ENCODE measurements around the gene TTLL11. TPM values are rescaled to one million over a fixed set of nuclear protein-coding genes. Genes with fewer than 3 reads are reported as not detected.

Gene TTLL11
- total RNA-seq, 4 donors from 2014 or later = 20.5 to 41.3 (median 27.6) TPM

DNA sequence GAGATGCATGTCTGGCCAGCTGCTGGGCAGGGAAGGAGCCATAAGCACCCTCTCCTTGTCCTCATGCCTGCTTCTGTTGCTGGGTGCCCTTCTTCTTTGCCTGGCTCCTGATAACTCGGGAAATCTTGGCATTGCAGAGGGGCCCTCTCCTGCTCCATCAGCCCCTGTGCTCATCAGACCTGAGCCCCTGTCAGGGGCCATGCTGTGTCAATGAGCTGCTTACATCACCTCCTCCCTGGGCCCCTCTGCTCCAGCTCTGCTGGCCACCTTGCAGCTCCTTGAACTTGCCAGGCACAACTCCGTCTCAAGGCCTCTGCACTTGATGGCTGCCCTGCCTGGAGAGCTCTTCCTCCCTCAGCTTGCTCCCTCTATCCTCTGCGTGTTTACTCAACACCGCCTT, 194.3 kb downstream of the TTLL11 start:
- no peak overlapping the region for H3K27ac ChIP-seq (replicated peaks in 1 of 4)
- H3K4me1 ChIP-seq = peaks cover 3 to 12% (median 9%) of the 10 kb centered on the region in 4 donors
- TF ChIP-seq, protein P1, sequence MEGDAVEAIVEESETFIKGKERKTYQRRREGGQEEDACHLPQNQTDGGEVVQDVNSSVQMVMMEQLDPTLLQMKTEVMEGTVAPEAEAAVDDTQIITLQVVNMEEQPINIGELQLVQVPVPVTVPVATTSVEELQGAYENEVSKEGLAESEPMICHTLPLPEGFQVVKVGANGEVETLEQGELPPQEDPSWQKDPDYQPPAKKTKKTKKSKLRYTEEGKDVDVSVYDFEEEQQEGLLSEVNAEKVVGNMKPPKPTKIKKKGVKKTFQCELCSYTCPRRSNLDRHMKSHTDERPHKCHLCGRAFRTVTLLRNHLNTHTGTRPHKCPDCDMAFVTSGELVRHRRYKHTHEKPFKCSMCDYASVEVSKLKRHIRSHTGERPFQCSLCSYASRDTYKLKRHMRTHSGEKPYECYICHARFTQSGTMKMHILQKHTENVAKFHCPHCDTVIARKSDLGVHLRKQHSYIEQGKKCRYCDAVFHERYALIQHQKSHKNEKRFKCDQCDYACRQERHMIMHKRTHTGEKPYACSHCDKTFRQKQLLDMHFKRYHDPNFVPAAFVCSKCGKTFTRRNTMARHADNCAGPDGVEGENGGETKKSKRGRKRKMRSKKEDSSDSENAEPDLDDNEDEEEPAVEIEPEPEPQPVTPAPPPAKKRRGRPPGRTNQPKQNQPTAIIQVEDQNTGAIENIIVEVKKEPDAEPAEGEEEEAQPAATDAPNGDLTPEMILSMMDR (IDR thresholded peaks at IDR 0.05) = no peak
- TF ChIP-seq POLR2AphosphoS5 (IDR thresholded peaks at IDR 0.05) (no peak), POLR2A (IDR thresholded peaks at IDR 0.05; ENCODE audit: low read depth) (no peak), EP300 (IDR thresholded peaks at IDR 0.05) (no peak)
- H3K9me3 ChIP-seq = no peaks in the 10 kb centered on the region
- no peak for DNase-seq (ENCODE audit: extremely low spot score)
- no peaks in the 10 kb centered on the region for H3K27me3 ChIP-seq
- no peaks in the 10 kb centered on the region for H3K36me3 ChIP-seq
- no peak overlapping the region for H3K4me3 ChIP-seq
- intact Hi-C loops (cut with DNase I) = no loop called here
- WGBS = 95% methylated on average over 4 of the region's 4 CpGs

DNA sequence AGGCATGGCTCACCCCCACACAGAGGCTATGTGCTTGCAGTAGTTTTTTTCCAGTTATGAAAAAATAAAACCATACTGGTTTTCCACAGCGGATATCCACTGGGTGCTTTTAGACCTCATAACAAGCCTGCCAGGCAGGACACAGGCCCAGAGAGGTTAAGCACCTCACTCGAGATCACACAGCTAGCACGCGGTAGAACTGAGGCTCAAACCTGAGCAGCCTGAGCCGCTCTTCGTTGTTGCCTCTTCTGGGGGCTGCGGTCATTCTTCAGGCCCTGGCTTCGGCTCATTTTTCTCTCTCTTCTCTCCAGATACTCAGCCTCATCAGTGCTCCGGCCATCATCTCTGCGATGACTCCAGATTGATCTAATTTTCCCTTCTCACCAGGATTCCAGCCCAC, 196.0 kb downstream of the TTLL11 start:
- H3K4me3 ChIP-seq = no peak overlapping the region
- H3K9me3 ChIP-seq = no peaks in the 10 kb centered on the region
- 93% methylated on average over 10 of the region's 10 CpGs for WGBS
- H3K36me3 ChIP-seq = no peaks in the 10 kb centered on the region
- DNase-seq (ENCODE audit: extremely low spot score) = no peak
- H3K4me1 ChIP-seq = peaks cover 3 to 12% (median 9%) of the 10 kb centered on the region in 4 donors
- intact Hi-C loops (cut with DNase I) = no loop called here
- no peak overlapping the region for H3K27ac ChIP-seq (replicated peaks in 1 of 4)
- TF ChIP-seq POLR2A (IDR thresholded peaks at IDR 0.05; ENCODE audit: low read depth) (no peak), EP300 (IDR thresholded peaks at IDR 0.05) (no peak), POLR2AphosphoS5 (IDR thresholded peaks at IDR 0.05) (no peak)
- TF ChIP-seq, protein P1 (IDR thresholded peaks at IDR 0.05) = no peak
- no peaks in the 10 kb centered on the region for H3K27me3 ChIP-seq

DNA sequence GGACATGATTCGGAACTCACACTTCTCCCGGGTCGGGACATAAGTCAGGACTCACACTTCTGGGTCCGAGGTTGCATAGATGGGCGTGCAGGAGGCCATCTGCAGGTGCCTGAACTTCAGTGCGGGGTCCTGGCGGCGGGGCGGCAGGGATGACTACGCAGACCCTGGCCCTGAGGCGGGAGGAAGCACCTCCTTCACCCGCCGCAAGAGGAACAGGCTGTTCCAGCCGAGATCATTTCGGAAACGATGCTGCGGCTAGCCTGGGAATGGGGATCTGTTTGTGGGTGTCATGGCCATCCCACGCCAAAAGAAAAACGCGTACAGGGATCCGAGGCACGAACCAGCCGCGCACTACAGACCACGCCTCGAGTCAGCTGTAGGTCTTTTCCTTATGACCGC, 196.6 kb downstream of the TTLL11 start:
- intact Hi-C loops (cut with DNase I) = no loop called here
- Histone ChIP-seq H3K27me3 (no peaks in the 10 kb centered on the region), H3K36me3 (no peaks in the 10 kb centered on the region), H3K4me3 (no peak overlapping the region), H3K4me1 (peaks cover 3 to 12% (median 9%) of the 10 kb centered on the region in 4 donors), H3K27ac (replicated peaks in 1 of 4) (no peak overlapping the region), H3K9me3 (no peaks in the 10 kb centered on the region)
- 89% methylated on average over 25 of the region's 27 CpGs for WGBS
- DNase-seq (ENCODE audit: extremely low spot score) = no peak
- no peak for TF ChIP-seq POLR2AphosphoS5 (IDR thresholded peaks at IDR 0.05)
- no peak for TF ChIP-seq POLR2A (IDR thresholded peaks at IDR 0.05; ENCODE audit: low read depth)
- no peak for TF ChIP-seq EP300 (IDR thresholded peaks at IDR 0.05)
- TF ChIP-seq, protein P1 (IDR thresholded peaks at IDR 0.05) = no peak

DNA sequence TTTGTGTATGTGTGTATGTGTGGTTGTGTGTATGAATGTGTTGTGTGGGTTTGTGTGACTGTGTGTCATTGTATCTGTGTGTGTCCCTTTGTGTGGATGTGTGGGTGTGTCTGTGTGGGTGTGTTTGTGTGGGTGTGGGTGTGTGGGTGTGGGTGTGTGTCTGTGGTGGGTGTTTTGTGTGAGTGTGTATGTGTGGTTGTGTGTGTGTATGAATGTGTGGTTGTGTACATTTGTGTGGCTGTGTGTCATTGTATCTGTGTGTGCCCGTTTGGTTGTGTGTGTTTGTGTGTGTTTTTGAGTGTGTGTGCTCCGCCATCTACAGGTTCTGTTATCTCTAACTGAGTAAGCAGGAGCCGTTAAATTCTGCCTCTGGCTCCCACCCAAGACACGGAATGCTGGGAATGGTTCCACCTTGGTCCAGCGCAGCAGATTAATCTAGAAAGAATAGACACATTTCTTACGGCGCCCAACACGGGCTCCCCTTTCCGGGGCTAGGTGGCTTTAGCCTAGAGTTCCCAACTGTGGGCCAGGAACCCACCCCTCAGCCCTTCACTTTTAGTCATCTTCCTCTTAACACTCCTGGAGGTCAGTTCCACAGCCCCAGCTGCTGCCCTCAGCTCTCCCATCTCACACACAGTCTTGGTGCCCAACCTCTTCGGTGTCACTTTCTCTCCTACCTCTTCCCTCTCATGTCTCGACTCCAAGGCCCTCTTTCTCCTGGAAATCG, 197.1 kb downstream of the TTLL11 start:
- Histone ChIP-seq H3K27ac (replicated peaks in 1 of 4) (no peak overlapping the region), H3K36me3 (no peaks in the 10 kb centered on the region), H3K4me1 (peaks cover 3 to 12% (median 9%) of the 10 kb centered on the region in 4 donors), H3K4me3 (no peak overlapping the region), H3K27me3 (no peaks in the 10 kb centered on the region), H3K9me3 (no peaks in the 10 kb centered on the region)
- DNase-seq (ENCODE audit: extremely low spot score) = no peak
- intact Hi-C loops (cut with DNase I) = no loop called here
- TF ChIP-seq POLR2A (IDR thresholded peaks at IDR 0.05; ENCODE audit: low read depth) = no peak
- TF ChIP-seq POLR2AphosphoS5 (IDR thresholded peaks at IDR 0.05) = no peak
- TF ChIP-seq, protein P1 (IDR thresholded peaks at IDR 0.05) = no peak
- TF ChIP-seq EP300 (IDR thresholded peaks at IDR 0.05) = no peak
- 47% methylated on average over 12 of the region's 12 CpGs for WGBS

Measured in esophagus muscularis mucosa (tissue), 4 donors.